K562 treated with DMSO at 1 percent for 4 hours (cell line): ENCODE data around the gene ESYT1. TPM values are rescaled to one million over a fixed set of nuclear protein-coding genes. Genes with fewer than 3 reads are reported as not detected.

Experiments used
- total RNA-seq: library from RNA; unstranded; fragments of 300-600 nt; gene quantifications from 2 replicates; pipeline ENCODE4 v1.2.3, GENCODE V29; 2022; ENCODE audit not compliant: insufficient read depth

ESYT1 gene
- 167 and 178 TPM in 2 replicates for total RNA-seq

DNA sequence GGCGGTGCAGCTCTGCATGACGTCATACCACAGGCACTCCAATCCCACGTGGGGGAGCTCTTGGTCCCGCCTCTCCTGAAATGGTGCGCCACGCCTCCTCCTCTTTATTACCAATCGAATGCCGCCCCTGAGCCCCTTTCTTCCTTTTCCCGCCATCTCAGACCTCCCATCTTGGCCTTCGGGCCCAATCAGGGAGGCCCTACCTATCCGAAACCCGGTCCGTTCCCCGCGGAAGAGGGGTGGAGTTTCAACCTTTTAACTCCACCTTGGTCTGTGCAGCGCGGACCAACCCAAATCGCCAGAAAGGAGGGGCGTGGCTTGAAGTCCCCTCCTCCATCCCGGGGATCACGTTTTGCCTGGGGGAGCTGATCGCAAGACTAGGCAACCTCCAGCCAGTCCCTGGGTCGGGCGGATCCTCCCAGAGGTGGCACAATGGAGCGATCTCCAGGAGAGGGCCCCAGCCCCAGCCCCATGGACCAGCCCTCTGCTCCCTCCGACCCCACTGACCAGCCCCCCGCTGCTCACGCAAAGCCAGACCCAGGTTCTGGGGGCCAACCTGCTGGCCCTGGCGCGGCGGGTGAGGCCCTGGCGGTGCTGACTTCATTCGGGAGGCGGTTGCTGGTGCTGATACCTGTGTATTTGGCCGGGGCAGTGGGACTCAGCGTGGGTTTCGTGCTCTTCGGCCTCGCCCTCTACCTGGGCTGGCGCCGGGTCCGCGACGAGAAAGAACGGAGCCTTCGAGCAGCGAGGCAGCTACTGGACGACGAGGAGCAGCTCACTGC is at the start of gene ESYT1:
TSS of gene ESYT1 (plus strand) at position 380 of the 782 bp plus-strand sequence. CDS start at position 433, 53 bp downstream.

GRCh38 chr12:56079723-56080555 is 48.1 kb upstream of the ESYT1 start, which contains the start of gene ERBB3:
ERBB3 (plus strand) TSS chr12:56080165; CDS start chr12:56080301, 136 bp downstream.

GRCh38 chr12:56104109-56104814 is 23.8 kb upstream of the ESYT1 start, which contains the start of gene PA2G4:
PA2G4 (plus strand) TSS chr12:56104559; CDS start chr12:56104738, 179 bp downstream.

GRCh38 chr12:56116267-56117081 is 11.6 kb upstream of the ESYT1 start, which contains the start of gene RPL41:
RPL41 (plus strand) TSS chr12:56116633.

DNA sequence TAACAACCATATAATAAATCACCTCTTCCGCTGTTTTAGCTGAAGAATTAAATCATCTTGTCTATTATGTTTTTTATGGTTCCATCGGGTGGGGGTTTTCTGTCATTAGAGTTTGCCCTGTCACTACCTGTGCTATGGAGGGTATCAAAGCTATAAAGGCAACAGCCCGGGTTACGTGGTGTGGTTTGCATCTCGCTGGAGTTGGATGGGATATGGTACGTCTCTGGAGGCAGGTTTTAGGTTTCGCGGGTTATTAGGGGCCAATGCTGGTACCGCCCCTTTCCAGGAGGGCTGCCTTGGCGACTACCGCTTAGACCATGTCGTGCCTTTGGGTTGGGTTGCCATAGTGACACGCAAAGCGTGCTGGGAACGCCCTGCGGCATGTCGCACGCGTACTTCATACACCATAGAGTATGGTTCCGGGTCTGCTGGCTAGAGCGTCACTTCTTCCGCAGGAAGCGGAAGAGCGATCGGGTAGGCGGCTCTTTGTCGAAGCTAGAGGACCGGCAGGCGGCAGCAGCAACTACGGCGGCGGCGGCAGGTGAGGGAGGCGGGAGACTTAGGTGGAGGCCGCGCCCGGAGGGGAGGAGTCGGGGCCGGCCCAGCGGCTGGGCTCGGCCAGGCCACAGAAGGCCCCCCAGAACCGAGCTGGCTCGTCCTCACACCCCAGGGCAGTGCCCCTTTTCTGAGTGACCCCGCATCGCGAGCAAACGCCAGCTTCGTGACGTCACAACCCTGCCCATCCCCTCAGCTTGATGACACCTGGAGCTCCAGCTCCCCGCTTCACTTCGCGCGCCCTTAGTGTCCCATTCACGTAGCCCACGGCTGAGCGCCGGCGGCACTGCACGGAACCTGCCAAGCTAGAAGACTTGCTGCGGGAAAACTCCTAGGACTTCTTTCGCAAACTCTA is 10.0 kb upstream of the ESYT1 start, which contains the start of gene ZC3H10:
TSS of gene ZC3H10 (plus strand) at position 489 of the 910 bp plus-strand sequence. CDS start 2,297 bp downstream, outside the sequence.

DNA sequence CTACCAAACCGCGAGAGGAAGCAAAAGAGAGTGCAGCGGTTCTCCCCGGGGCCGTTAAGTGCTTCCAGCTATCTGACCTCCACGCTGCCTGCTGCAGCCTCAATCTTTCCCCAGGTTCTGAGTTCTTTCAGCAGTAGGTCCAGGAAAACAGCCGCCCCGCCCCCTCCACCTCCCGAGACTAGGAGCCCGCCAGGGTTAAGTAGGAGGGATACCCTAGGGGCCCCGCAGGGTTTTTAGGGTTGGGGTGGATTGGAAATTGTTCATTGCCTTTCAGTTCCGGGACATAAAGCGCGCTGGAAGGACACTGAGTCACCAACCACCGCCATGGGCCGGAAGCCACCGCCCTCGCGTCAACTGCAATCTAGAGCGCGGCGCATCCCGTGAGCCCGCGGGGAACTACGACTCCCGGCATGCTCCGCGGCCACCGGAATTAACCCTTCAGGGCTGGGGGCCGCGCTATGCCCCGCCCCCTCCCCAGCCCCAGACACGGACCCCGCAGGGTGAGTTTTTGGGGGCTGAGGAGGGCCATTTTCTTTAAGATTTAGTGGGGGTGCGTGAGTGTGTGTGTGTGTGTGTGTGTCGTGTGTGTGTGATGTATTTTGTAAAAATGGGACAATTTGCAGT is 24.2 kb downstream of the ESYT1 start, which contains the start of gene MYL6B:
TSS of gene MYL6B (plus strand) at position 456 of the 624 bp plus-strand sequence. CDS start 1,332 bp downstream, outside the sequence.

DNA sequence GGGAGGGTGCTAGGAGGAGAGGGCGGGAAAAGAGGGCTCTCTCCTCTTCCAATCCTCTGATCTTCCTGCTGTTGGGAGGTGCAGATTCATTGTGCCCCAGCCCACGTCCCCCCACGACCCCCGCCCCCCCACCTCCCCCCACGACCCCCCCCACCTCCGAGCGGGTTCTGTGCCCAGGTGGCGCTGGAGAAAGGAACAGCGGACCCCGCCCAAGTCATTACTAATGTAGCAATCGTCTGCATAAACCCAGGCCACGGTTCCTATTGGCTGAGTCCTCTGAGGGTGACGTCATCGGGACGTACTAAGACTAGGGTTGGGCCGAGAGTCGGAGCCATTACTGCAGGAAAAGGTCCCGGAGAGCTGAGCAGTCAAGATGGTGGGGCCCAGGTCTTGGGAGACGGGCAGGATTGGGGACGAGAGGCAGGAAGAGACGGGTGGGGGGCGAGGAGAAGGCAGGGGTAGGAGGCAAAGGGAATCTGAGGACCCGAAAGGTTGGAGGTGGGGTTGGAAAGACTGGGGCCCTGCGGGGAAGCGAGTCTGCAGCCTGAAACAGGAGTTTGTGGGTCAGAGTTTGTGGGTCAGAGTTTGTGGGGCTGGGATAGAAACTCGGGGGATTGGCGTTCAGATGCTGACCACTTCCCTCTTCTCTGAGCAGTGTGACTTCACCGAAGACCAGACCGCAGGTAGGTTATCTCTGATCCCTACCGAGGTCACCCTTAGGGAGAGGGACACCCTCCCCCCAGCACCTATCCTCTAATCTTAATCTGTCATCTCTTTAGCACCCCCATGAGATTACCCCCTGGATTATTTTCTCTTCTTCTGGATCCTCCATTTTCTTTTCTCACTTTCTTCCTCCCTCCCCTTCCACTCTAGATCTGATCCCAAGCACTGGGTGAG is 30.2 kb downstream of the ESYT1 start, which contains the start of gene MYL6:
TSS of gene MYL6 (plus strand) at position 331 of the 897 bp plus-strand sequence. CDS start at position 374, 43 bp downstream.

DNA sequence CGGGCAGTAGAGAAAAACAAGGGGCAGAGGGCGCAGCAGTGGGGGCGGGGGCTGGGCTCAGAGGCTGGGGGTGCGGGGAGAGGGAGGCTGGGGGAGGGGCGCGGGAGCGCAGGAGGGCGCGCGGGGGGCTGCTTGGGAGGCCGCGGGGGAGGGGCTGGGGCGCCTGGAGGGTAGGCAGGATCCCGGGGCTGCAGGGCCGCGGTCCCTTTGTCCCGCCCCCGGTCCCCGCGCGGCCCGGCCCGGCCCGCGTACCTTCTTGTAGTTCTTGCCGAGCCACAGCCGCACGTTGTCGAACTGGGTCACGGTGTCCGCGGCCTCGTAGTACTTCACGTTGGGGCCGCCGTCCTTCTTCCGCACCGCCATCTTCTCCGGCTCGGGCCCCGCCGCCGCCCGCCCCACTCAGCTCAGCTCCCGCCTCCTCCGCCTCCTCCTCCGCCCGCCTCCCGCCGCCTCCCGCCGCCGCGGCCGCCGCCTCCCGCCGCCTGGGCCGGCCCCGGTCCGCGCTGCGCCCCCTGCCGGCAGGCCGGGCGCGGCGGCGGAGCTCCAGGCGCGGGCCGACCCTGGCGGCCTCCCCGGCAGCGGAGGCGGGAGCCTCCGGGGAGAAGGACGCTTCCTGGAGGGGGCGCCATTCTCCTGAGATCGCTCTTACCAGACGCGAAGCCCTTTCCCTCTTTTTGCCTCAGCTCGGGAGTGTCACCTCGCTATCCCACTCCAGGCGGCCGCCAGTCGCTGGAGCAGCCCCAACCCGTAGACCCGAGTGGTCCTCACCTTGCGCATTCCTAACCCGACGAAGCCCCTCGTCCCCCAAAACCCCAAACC is 61.2 kb downstream of the ESYT1 start, which contains the start of gene SMARCC2:
TSS of gene SMARCC2 (minus strand) at position 385 of the 819 bp plus-strand sequence. CDS start at position 363, 22 bp downstream.

Other genes starting within 250 kb of the ESYT1 start
- gene PYM1, start 200.4 kb upstream of the ESYT1 start, total RNA-seq = 29.5 and 32.9 TPM in 2 replicates
- gene DGKA, start 197.1 kb upstream of the ESYT1 start, total RNA-seq = 8.3 and 12.0 TPM in 2 replicates
- 3.4 and 4.0 TPM in 2 replicates for gene PMEL, start 162.2 kb upstream of the ESYT1 start, total RNA-seq
- 80.9 and 130 TPM in 2 replicates for gene CDK2, start 161.4 kb upstream of the ESYT1 start, total RNA-seq
- 25.8 and 33.8 TPM in 2 replicates for gene RAB5B, start 154.2 kb upstream of the ESYT1 start, total RNA-seq
- gene SUOX, start 131.0 kb upstream of the ESYT1 start, total RNA-seq = 13.9 and 18.6 TPM in 2 replicates
- gene IKZF4, start 107.2 kb upstream of the ESYT1 start, total RNA-seq = 11.4 and 12.3 TPM in 2 replicates
- gene RPS26, start 86.3 kb upstream of the ESYT1 start, total RNA-seq = 352 and 360 TPM in 2 replicates
- gene ERBB3, start 48.1 kb upstream of the ESYT1 start, total RNA-seq = 6.1 and 6.8 TPM in 2 replicates
- 175 and 187 TPM in 2 replicates for gene PA2G4, start 23.7 kb upstream of the ESYT1 start, total RNA-seq
- 4,679 and 5,235 TPM in 2 replicates for gene RPL41, start 11.6 kb upstream of the ESYT1 start, total RNA-seq
- gene ZC3H10, start 10.0 kb upstream of the ESYT1 start, total RNA-seq = 1.8 and 1.9 TPM in 2 replicates
- gene MYL6B, start 24.3 kb downstream of the ESYT1 start, total RNA-seq = 61.3 and 61.4 TPM in 2 replicates
- 924 and 1,005 TPM in 2 replicates for gene MYL6, start 30.1 kb downstream of the ESYT1 start, total RNA-seq
- gene SMARCC2, start 61.2 kb downstream of the ESYT1 start, total RNA-seq = 60.1 and 67.3 TPM in 2 replicates
- 35.0 and 40.3 TPM in 2 replicates for gene RNF41, start 93.7 kb downstream of the ESYT1 start, total RNA-seq
- gene NABP2, start 96.1 kb downstream of the ESYT1 start, total RNA-seq = 40.6 and 44.3 TPM in 2 replicates
- gene SLC39A5, start 101.8 kb downstream of the ESYT1 start, total RNA-seq = not detected in 2 replicates
- gene ANKRD52, start 130.1 kb downstream of the ESYT1 start, total RNA-seq = 21.1 and 28.7 TPM in 2 replicates
- gene COQ10A, start 138.7 kb downstream of the ESYT1 start, total RNA-seq = 53.8 and 66.9 TPM in 2 replicates
- 147 and 188 TPM in 2 replicates for gene CS, start 172.1 kb downstream of the ESYT1 start, total RNA-seq
- 83.1 and 88.0 TPM in 2 replicates for gene CNPY2, start 187.7 kb downstream of the ESYT1 start, total RNA-seq
- gene PAN2, start 205.7 kb downstream of the ESYT1 start, total RNA-seq = 17.1 and 19.9 TPM in 2 replicates
- 23.4 and 24.3 TPM in 2 replicates for gene IL23A, start 210.6 kb downstream of the ESYT1 start, total RNA-seq
- 43.9 and 54.6 TPM in 2 replicates for gene STAT2, start 231.8 kb downstream of the ESYT1 start, total RNA-seq
- gene APOF, start 234.6 kb downstream of the ESYT1 start, total RNA-seq = not detected in 2 replicates